Testis (tissue), 3 donors: ENCODE results near the gene ZFYVE16. TPM values are rescaled to one million over a fixed set of nuclear protein-coding genes. Genes with fewer than 3 reads are reported as not detected.

Experiments
- DNase-seq: peaks from one replicate; pipeline ENCODE4 v3.0.0-alpha.2; 2019
- H3K27ac ChIP-seq, 2 donors: fragments of 200-600 bp; sonication (generic); one replicate each; pipeline ENCODE4 v1.5.1; 2019
- H3K27me3 ChIP-seq: fragments of 200-600 bp; sonication (generic); one replicate; pipeline ENCODE4 v1.5.1; 2019
- H3K36me3 ChIP-seq: fragments of 200-600 bp; sonication (generic); one replicate; pipeline ENCODE4 v1.5.1; 2017; ENCODE audit warnings: low read depth; ENCODE audit errors: missing control alignments
- H3K4me1 ChIP-seq: fragments of 200-600 bp; sonication (generic); one replicate; pipeline ENCODE4 v1.5.1; 2019
- H3K4me3 ChIP-seq, 2 donors: fragments of 200-600 bp; sonication (generic); one replicate each; pipeline ENCODE4 v1.5.1; 2017 to 2019
- H3K9me3 ChIP-seq: fragments of 200-600 bp; sonication (generic); one replicate; pipeline ENCODE4 v1.5.1; 2017
- POLR2A ChIP-seq: fragments of 450-650 bp; IDR thresholded peaks from one replicate; pipeline ENCODE4 v1.6.1; 2017; ENCODE audit warnings: antibody characterized with exemption, mild to moderate bottlenecking, moderate library complexity
- WGBS, 2 donors: methylation state at CpG; one replicate each; pipeline ENCODE4 v1.1.5; 2018; 5-methylcytosine and 5-hydroxymethylcytosine counted together
- intact Hi-C: fragments of 100-400 bp; cut with DNase I; formaldehyde crosslinking; loops from one replicate; pipeline ENCODE4 v1.15.1; 2023; ENCODE audit warnings: low total_unique reads
- polyA plus RNA-seq: library from polyadenylated mRNA; stranded (reverse); fragments of 350-450 nt; fragmentation: Illumina TruSeq; extraction: RNeasy Lipid Tissue Mini Kit (QIAGEN cat#74804); gene quantifications from one replicate; pipeline ENCODE4 v1.2.3, GENCODE V29; 2014; ENCODE audit warnings: low read depth, low replicate concordance; ENCODE audit not compliant: insufficient read depth
- total RNA-seq, 2 donors: library from RNA; depleted of rRNA; stranded (reverse); fragments of >200 nt; gene quantifications; one replicate each; pipeline ENCODE4 v1.2.3, GENCODE V29; 2016
- TF ChIP-seq, protein P1 (sequence below), 3 experiments: fragments of 450-650 bp in 2 of 3; fragments of 200-600 bp in 1 of 3; sonication (generic) in 1 of 3; IDR thresholded peaks; one replicate each; pipeline ENCODE4 v1.5.1; 2016 to 2019; ENCODE audit warnings: antibody characterized with exemption in 3 of 3, mild to moderate bottlenecking in 2 of 3, moderate library complexity in 1 of 3

The ZFYVE16 gene
- total and polyA plus RNA-seq, 3 donors from 2014 or later = 16.3 to 52.7 (median 50.0) TPM

DNA sequence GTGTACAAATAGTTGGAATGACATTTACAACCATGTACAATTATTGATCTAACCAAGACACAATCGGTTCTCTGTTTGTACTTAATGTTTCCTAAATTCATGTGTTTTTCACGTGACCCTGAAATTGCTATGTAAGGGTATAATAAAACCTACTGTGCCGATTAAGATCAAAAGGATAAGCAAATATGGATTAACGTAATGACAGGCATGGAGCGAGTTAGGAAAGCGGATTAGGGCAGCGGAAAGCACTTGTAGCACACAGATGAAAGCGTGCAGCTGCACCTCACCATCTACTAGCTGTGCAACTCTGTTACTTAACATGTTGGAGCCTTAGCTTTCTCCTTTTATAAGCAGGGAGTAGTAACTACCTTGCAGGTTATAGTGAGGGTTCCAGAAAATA, 38.3 kb upstream of the ZFYVE16 start:
- no peaks in the 10 kb centered on the region for H3K36me3 ChIP-seq
- DNase-seq = no peak
- H3K27me3 ChIP-seq = no peaks in the 10 kb centered on the region
- H3K4me1 ChIP-seq = no peaks in the 10 kb centered on the region
- 80 to 87% methylated on average over 8 of the region's 8 CpGs for WGBS, 2 donors
- H3K9me3 ChIP-seq = no peaks in the 10 kb centered on the region
- H3K4me3 ChIP-seq = no peak overlapping the region
- no peak for TF ChIP-seq POLR2A
- TF ChIP-seq, protein P1, sequence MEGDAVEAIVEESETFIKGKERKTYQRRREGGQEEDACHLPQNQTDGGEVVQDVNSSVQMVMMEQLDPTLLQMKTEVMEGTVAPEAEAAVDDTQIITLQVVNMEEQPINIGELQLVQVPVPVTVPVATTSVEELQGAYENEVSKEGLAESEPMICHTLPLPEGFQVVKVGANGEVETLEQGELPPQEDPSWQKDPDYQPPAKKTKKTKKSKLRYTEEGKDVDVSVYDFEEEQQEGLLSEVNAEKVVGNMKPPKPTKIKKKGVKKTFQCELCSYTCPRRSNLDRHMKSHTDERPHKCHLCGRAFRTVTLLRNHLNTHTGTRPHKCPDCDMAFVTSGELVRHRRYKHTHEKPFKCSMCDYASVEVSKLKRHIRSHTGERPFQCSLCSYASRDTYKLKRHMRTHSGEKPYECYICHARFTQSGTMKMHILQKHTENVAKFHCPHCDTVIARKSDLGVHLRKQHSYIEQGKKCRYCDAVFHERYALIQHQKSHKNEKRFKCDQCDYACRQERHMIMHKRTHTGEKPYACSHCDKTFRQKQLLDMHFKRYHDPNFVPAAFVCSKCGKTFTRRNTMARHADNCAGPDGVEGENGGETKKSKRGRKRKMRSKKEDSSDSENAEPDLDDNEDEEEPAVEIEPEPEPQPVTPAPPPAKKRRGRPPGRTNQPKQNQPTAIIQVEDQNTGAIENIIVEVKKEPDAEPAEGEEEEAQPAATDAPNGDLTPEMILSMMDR (IDR thresholded peaks at IDR 0.05) = no peak
- no peak overlapping the region for H3K27ac ChIP-seq
- intact Hi-C loops = no loop called here

GRCh38 chr5:80370390-80370789, 37.5 kb upstream of the ZFYVE16 start:
- Histone ChIP-seq H3K4me1 (no peaks in the 10 kb centered on the region), H3K36me3 (no peaks in the 10 kb centered on the region), H3K9me3 (no peaks in the 10 kb centered on the region), H3K27me3 (no peaks in the 10 kb centered on the region), H3K4me3 (no peak overlapping the region), H3K27ac (no peak overlapping the region)
- intact Hi-C loops = no loop called here
- DNase-seq = no peak
- TF ChIP-seq POLR2A = no peak
- TF ChIP-seq, protein P1 (IDR thresholded peaks at IDR 0.05) = no peak
- WGBS, 2 donors = 67 to 76% methylated on average over 1 of the region's 1 CpG

DNA sequence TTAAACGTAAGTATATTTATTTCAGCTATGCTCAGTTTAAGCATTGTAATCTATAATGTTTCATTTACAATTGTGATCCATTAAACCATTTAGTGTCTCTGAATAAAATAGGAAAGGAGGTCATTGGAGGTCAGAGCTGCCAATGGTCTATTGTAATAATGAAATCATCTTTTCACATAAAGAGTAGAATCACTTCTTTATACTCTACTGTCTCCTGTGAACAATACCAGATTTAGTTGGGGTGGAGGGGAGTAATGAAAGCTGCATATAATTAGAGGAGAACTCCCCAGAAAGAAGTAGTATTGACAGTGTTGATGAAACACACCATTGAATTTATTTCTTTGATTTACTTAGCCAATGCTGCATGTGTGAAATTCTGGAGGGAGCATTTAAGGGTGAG, 35.1 kb upstream of the ZFYVE16 start:
- Histone ChIP-seq H3K36me3 (no peaks in the 10 kb centered on the region), H3K4me3 (no peak overlapping the region), H3K9me3 (no peaks in the 10 kb centered on the region), H3K4me1 (no peaks in the 10 kb centered on the region), H3K27me3 (no peaks in the 10 kb centered on the region), H3K27ac (no peak overlapping the region)
- no peak for TF ChIP-seq POLR2A
- TF ChIP-seq, protein P1 (IDR thresholded peaks at IDR 0.05) = no peak
- intact Hi-C loops = no loop called here
- DNase-seq = no peak
- 83 to 91% methylated on average over 1 of the region's 1 CpG for WGBS, 2 donors

DNA sequence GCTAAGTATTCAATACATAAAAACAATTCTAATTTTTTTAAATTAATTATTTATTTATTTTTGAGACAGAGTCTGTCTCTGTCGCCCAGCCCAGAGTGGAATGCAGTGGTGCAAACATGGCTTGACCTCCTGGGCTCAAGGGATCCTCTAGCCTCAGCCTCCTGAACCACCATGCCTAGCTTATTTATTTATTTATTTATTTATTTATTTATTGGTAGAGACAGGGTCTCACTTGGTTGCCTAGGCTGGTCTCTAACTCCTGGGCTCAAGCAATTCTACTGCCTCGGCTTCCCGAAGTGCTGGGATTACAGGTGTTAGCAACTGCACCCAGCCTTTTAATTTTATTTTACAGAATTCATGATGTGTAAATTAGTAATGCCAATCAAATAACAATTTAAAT, 33.7 kb upstream of the ZFYVE16 start:
- WGBS, 2 donors = 94 to 100% methylated on average over 3 of the region's 3 CpGs
- TF ChIP-seq, protein P1 (IDR thresholded peaks at IDR 0.05) = no peak
- no peak for TF ChIP-seq POLR2A
- H3K4me3 ChIP-seq = no peak overlapping the region
- no peak for DNase-seq
- no peaks in the 10 kb centered on the region for H3K9me3 ChIP-seq
- H3K27ac ChIP-seq = no peak overlapping the region
- no peaks in the 10 kb centered on the region for H3K27me3 ChIP-seq
- no peaks in the 10 kb centered on the region for H3K4me1 ChIP-seq
- no peaks in the 10 kb centered on the region for H3K36me3 ChIP-seq
- intact Hi-C loops = no loop called here

GRCh38 chr5:80376557-80376956, 31.3 kb upstream of the ZFYVE16 start:
- no peak overlapping the region for H3K4me3 ChIP-seq
- H3K27ac ChIP-seq = no peak overlapping the region
- no peaks in the 10 kb centered on the region for H3K4me1 ChIP-seq
- H3K36me3 ChIP-seq = no peaks in the 10 kb centered on the region
- H3K27me3 ChIP-seq = no peaks in the 10 kb centered on the region
- TF ChIP-seq, protein P1 (IDR thresholded peaks at IDR 0.05) = no peak
- no peak for TF ChIP-seq POLR2A
- no peaks in the 10 kb centered on the region for H3K9me3 ChIP-seq
- no peak for DNase-seq
- intact Hi-C loops = no loop called here
- 89 to 92% methylated on average over 3 of the region's 3 CpGs for WGBS, 2 donors
